GM21390 (cell line): ENCODE measurements around the gene MAP4.
"Not testable (repeated sequence)": the region's sequence is repeated elsewhere in the genome, so short reads cannot be mapped to it uniquely, and the experiment has no call there.

ENCODE experiments used
- ATAC-seq: cut with Tn5 transposase; IDR thresholded peaks from one replicate; pipeline ENCODE4 v1.9.1; 2021; ENCODE audit not compliant: unreplicated experiment

Gene MAP4

GRCh38 chr3:48014358-48014757 lies 1.9 kb downstream of the MAP4 start:
- ATAC-seq = no peak

DNA sequence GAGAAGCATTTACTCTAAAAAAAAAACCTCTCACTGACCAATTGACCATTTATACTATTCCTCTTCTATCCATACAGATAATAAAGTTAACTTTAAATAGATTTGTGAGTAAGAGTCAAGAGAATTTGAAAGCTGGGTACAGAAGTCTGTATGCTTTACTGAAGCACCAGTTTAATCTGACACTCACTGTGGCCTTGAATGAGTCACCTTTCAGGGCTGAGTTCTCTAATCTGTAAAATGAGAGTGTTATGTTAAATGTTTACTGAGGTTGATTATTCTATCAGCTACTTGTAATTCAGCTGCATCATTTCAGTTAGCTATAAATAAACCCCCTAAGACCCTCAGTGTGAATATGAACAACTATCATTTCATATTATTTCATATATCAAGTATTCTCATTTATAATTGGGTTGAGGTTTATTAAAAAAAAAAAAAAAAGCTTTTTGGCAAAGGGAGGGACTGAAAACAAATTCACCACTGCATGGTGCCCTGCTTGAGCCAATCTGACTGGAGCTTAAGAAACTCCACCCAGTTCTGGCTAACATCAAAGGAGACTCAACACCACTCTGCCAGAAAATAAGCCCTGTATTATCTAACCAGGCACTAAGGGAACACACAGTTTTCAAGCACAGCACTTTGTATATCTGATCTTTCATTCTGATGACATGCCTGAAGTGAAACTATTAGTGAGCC lies 2.8 kb downstream of the MAP4 start:
- no peak for ATAC-seq

DNA sequence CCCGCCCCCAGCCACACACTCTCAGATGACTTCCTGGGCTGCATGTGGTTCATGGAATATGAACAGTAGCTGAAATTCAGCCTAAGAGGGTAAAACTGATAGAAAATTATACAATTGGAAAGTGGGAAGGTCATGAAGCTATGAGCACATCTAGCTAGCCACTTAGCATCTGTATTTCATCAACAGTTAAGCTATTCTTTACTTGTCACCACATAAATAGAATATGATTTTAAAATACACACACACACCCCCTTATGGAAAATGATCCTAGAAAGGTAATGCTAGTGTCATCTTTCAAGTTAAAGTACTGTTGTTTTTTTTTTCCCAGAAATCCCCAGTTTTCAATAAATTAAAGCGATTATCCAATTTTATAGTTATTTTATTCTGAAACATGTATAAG lies 3.6 kb downstream of the MAP4 start:
- ATAC-seq = no peak

DNA sequence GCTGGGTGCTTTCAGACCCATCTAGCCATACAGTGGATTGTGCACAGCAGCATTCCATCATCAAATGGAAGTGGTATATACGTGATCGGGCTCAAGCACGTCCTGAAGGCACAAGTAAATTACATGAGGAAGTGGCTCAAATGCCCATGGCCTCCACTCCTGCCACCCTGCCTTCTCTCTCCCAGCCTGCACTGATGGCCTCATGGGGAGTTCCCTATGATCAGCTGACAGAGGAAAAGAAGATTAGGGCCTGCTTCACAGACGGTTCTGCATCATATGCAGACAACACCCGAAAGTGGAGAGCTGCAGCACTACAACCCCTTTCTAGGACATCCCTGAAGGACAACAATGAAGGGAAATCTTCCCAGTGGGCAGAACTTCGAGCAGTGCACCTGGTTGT lies 8.2 kb downstream of the MAP4 start:
- ATAC-seq = not testable (repeated sequence)

GRCh38 chr3:48007361-48007760 lies 8.9 kb downstream of the MAP4 start:
- ATAC-seq = not testable (repeated sequence)

GRCh38 chr3:48006794-48007193 lies 9.4 kb downstream of the MAP4 start:
- not testable (repeated sequence) for ATAC-seq

DNA sequence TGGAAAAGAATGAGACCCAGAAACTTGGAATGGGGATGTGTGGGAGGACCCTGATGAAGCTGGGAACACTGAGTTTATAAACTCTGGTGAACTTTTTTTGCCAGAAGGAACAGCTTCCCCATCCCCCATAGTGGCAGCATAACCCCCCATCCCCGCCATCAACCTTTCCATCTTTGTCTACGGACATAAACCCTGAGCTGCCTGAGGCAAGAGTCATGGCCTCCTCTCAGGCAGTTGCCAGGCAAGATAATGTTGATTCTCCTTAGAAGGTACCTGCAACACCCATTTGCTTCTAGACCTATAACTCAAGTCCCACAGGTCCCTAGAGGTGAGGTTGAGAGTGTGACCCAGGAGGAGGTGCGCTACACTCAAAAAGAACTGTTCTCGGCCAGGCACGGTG lies 11.5 kb downstream of the MAP4 start:
- no peak for ATAC-seq

DNA sequence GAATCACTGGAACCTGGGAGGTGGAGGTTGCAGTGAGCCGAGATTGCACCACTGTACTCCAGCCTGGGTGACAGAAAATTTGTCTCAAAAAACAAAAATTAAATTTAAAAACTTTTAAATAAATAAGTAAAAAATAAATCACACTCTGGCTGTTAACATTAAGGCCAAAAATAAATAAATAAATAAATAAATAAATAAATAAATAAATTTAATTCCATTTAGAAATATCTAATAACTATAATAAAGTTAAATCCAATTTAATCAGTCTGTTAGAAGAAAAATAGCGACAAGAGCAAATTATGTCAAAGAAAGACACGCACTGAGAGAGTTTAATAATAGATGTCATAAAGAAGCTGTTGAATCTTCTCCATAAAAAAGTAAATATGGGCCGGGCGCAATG lies 13.4 kb downstream of the MAP4 start:
- ATAC-seq = no peak

GRCh38 chr3:48001991-48002390 lies 14.2 kb downstream of the MAP4 start:
- no peak for ATAC-seq

DNA sequence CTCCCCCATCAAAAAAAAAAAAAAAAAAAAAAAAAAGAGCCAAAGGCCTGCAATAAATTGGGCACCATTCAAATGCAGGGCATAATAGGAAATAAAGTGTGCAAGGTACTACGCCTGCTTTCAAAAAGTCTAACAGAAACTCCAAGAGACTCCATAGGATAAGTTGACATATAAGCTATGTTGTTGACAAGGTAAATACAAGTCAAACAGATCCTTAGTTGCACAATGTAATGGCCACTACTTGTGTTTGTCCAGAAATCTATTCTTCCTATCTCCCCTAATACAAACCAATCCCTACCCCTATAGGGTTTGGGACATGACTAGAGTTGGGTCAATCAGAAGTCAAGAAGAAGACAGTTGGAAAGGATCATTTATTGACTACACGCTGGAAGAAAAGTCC lies 16.0 kb downstream of the MAP4 start:
- no peak for ATAC-seq

DNA sequence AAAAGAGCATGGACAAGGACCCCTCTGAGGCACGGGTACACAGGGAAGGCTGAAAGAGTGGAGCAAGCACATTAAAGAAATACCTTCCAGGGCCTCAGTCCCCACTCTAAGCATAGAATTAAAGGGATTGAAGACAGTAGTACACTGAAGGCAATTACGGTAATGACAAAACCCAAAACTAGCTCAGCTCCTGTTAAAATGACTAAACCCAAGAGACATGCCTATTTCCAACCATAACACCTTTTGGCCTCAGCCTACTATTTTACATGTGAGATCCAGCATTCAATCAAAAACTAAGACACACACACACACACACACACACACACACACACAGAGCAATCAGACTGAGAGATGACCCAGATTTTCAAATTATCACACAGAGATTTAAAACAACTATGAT lies 19.8 kb downstream of the MAP4 start:
- ATAC-seq = no peak

GRCh38 chr3:47994180-47994579 lies 22.0 kb downstream of the MAP4 start:
- ATAC-seq = no peak

DNA sequence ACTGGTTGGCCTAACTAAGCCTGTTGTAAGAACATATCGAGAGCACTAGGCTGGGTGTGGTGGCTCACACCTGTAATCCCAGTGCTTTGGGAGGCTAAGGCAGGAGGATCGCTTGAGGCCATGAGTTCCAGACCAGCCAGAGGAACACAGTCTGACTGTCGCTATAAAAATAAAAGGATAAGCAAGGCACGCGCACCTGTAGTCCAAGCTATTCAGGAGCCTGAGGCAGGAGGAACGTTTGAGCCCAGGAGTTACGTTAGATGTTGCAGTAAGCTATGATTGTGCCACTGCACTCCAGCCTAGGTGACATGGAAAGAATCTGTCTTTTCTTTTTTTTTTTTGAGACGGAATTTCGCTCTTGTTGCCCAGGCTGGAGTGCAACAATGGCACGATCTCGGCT lies 24.9 kb downstream of the MAP4 start:
- no peak for ATAC-seq

GRCh38 chr3:47989981-47990440 lies 26.2 kb downstream of the MAP4 start:
- ATAC-seq = no peak

GRCh38 chr3:47985381-47985780 lies 30.8 kb downstream of the MAP4 start:
- ATAC-seq = no peak

GRCh38 chr3:47984075-47984728 lies 32.0 kb downstream of the MAP4 start:
- ATAC-seq = no peak

DNA sequence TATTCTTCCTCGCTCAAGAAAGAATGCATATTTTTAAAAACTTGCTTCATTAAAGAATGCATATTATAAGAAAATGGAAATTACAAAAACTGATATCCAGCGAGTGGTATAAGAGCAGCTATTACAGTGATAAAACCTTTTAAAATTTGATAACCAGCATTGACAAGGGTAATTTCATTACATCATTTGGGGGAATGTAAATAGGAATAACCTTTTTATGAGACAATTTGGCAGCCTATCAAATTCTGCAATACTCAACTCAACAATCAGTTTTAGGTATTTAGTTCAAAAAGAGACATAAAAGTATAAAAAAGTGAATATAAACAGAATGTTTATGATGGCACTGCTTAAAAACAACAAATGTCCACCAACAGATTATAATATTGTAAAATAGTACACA lies 35.4 kb downstream of the MAP4 start:
- ATAC-seq = no peak

GRCh38 chr3:47979070-47979469 lies 37.1 kb downstream of the MAP4 start:
- ATAC-seq = no peak

GRCh38 chr3:47978386-47978785 lies 37.8 kb downstream of the MAP4 start:
- ATAC-seq = no peak

- no peak for ATAC-seq
These were observed 40.0 kb downstream of the MAP4 start for GRCh38 chr3:47976135-47976732.

GRCh38 chr3:47974974-47975470 lies 41.2 kb downstream of the MAP4 start:
- no peak for ATAC-seq

DNA sequence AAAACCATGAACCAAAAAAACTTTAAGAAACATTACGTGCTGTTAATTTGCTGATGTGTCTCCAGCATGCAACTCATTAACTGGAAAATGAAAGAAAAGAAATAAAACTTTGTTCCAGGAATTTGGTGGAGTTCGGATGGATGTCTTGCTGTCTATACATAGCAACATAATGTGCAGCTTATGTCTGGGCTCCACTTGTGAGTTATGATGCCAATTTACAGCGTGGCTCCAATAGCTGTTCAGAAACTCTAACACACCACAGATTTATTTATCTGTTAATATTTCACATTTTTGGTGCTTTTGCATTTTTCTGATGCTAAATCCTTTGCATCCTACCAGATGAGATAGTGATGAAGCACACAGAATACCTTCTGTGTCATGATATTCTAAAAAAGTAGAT lies 45.1 kb downstream of the MAP4 start:
- ATAC-seq = no peak
